Inferior parietal cortex (tissue), 1 donor: Measurements from ENCODE around the gene ZFAND3.
"Not testable (repeated sequence)": the region's sequence is repeated elsewhere in the genome, so short reads cannot be mapped to it uniquely, and the experiment has no call there.

Experiments
- DNase-seq: peaks from one replicate; pipeline ENCODE4 v3.0.0-alpha.2; 2016; ENCODE audit errors: extremely low spot score

The ZFAND3 gene

GRCh38 chr6:38049861-38050397 is 230.4 kb downstream of the ZFAND3 start:
- DNase-seq: not testable (repeated sequence)

DNA sequence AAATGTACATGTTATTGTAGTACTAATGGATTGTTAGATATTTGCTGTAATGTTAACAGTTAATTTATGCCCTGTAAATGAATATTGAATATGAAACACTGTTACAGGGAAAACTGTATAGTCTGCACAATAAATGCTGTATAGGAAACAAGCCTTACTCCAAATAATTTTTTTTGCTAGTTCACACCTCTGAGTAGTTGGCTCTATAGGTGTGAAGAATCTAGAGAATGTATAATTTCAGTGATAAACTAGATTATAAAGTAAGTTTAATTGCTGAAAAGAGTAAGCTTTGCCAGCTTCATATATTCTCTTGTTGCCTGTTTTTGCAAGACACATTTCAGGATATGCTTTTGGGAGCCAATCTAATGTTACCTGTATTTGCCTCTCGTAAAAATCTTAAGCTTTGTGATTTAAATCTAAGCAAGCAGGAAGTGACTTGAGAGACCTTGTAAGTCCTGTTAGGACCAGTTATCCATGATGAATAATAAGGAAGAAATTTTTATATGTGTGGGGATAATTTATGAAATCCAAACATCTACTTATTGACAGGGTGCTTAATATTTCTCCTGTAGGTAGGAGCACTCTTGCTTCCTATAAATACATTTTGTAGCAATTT is 232.4 kb downstream of the ZFAND3 start:
- no peak for DNase-seq

DNA sequence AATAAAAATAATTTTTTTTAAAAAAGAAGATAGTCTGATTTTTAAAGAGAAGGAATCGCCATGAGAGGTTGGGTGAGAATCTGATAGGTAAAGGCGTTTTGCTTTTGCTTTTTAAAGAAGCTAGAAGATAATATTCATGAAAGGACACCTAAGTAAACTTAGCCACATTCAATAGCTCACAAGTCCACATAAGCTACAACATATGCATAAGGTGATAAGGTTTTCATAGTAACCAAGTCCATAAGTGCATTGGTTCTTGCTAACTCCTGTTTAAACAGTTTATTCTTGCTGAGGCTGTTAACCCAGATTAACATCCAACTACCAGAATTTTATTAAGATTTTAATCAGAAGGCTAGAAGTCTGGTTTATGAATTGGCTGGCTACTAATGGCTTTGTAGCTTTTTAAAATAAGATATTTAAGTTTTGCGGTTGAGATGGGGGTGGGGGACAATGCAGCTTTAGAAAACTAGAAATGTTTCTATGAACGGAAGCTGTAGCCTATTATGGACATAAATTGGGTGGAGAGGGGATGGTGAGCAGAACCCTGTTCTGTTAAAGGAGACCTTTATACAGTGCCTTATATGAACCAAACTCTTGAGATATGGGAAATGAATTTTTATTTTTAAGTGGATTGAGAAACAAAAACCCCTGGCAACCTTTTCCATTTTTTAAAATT is 235.1 kb downstream of the ZFAND3 start:
- DNase-seq: no peak

- no peak for DNase-seq
Measured at GRCh38 chr6:38055203-38055589, 235.7 kb downstream of the ZFAND3 start.

GRCh38 chr6:38056361-38056760 is 236.8 kb downstream of the ZFAND3 start:
- no peak for DNase-seq

- no peak for DNase-seq
Measured at GRCh38 chr6:38057994-38058393, 238.5 kb downstream of the ZFAND3 start.

- DNase-seq: no peak
Measured at GRCh38 chr6:38062066-38062465, 242.5 kb downstream of the ZFAND3 start.

DNA sequence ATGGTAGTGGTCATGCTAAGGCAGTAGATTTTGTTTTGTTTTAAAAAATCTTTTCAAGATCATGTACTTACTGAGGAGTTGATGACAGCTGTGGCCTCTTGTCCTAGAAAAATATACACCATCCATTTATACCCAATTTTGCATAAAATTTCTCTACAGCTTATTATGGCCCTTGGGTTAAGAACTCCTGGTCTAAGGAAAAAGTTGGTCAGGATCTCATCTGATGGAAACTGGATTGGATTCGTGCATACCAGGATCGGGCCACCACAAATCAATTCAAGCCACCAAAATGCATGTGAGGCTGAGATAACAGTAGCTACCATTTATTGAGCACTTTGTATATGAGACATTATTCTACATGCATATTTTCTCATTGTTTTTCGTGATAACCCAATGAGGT is 244.4 kb downstream of the ZFAND3 start:
- no peak for DNase-seq

DNA sequence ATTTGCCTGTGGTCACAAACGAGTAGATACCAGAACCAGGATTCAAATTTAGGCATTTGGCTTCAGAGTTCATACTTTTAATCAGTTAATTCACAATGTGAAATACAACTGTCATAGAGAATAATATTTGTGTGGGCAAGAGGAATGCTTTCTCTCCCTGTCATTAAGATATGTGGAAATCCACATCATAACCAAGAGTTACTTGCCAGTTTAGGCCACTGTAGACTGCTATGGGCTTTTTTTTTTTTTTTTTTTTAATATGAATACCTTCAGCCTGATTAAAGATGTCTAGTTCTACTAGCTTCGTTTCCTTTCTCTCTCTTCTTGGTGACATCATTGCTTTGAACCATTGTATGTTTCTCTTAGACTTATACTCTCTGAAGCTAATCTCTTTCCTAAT is 244.9 kb downstream of the ZFAND3 start:
- DNase-seq: no peak

DNA sequence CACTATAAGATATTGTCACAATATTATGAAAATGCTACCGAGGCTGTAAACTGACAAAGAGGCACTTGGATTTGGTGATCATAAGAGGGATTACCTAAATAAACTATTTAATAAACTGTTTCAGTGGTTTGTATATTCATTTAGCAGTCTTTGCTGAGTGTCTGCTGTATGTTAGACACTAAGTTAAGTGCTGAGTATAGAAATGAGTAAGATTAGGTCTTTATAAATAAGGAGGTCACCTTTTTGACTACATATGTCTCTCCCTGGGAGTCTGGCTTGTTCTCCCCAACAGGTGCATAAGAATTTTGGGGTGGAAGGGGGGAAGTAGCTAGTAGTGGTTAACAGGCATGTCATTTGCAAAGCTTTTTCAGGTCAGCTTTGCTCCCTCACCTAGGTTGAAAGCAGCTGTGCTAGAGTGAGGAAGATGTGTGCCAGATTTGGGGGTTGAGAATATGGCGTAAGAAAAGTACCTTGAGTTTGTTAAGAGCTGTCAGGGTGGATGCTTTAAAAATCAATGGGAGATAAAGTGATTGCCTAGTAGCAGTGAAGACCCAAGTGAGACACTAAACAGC is 246.3 kb downstream of the ZFAND3 start:
- no peak for DNase-seq

DNA sequence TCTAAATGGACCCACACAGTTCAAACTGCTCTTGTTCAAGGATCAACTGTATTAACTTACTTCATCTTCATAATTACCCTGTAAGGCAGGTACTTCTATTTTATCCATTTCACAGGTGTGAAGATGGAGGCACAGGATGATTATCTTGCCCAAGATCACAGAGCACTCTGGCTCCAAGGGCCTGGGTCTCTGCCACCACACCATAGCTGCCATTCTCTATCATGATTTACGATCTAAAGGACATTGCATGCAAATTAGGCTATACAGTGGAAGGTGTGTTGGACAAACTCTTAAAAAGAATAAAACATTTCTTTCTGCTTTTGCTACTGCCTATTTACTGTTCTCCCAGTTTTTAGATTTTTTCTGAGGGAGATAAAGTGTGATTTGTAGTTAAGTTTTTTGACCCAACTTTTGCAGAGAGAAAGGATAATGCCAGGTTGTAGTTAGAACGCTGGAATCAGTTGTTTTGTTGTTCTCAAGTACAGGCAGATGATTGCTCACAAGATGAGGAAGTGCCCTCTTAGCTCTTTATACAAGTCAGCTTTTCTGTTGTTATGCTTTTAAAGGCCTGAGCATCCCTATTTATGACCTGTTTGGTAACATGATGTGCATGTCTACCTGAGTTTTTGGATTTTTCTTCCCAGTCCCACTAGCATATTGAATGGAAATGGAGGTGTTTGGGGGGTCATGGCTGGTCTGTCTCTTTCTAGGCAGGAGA is 247.9 kb downstream of the ZFAND3 start:
- DNase-seq: no peak

- no peak for DNase-seq
Measured at GRCh38 chr6:38068854-38069590, 249.5 kb downstream of the ZFAND3 start.

- no peak for DNase-seq
Measured at GRCh38 chr6:38077488-38078030, 258.0 kb downstream of the ZFAND3 start.

- no peak for DNase-seq
Measured at GRCh38 chr6:38078671-38079070, 259.1 kb downstream of the ZFAND3 start.

- no peak for DNase-seq
Measured at GRCh38 chr6:38079107-38079506, 259.6 kb downstream of the ZFAND3 start.

DNA sequence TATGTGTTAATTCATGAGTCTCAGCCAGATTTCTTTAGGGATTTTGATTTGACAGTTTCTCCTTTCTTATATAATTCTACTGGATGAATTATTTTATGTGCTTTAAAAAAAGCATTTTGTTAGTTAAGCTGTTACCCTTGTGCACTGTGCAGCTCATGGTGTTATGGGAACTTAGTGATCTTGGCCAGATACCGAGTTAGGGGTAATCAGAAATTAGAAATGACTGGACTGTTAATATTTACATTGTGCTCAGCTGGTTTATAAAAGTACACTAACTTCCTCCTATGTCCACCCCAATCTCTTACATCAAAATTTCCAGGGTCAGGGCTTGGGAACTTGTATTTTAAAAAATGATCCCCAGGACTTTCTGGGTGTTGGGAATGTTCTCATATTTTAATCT is 260.0 kb downstream of the ZFAND3 start:
- DNase-seq: no peak

DNA sequence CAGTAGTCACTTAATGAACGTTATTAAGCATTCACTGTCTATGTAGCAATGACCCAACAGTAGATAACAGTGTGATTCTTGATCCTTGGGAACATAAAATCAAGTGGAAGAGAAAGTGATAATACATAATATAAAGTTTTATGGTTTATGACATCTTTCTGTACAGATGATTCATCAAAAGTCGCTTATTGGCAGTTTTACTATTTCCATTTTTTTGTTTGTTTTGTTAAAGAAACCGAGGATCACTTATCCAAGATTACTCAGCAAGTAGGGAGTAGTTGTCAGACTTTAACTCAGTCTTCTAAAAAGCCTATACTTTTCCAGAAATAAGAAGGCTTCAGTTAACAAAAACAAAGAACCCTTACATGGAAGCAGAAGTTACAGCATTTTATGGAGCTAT is 260.8 kb downstream of the ZFAND3 start:
- DNase-seq: no peak

GRCh38 chr6:38080889-38081288 is 261.4 kb downstream of the ZFAND3 start:
- no peak for DNase-seq

- DNase-seq: no peak
Measured at GRCh38 chr6:38085031-38085430, 265.5 kb downstream of the ZFAND3 start.

DNA sequence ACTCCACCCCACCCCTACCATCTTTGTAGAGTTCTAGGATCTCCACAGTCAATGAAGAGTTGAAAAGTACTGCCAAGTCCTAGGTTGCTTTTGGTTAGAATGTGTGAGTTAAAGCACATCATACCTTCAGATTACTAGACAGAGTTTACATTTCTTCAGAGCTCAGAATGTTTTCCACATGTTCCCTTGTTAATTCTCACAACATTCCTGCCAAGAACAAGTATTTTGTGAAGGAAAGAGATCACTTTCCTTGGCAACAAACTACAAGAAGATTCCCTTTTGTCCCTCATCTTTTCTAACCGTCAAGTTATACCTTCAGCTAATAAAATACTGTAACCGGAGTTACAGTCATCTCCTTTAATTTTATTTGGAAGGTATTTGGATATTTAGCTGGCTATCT is 266.8 kb downstream of the ZFAND3 start:
- no peak for DNase-seq

- no peak for DNase-seq
Measured at GRCh38 chr6:38088010-38088409, 268.5 kb downstream of the ZFAND3 start.

DNA sequence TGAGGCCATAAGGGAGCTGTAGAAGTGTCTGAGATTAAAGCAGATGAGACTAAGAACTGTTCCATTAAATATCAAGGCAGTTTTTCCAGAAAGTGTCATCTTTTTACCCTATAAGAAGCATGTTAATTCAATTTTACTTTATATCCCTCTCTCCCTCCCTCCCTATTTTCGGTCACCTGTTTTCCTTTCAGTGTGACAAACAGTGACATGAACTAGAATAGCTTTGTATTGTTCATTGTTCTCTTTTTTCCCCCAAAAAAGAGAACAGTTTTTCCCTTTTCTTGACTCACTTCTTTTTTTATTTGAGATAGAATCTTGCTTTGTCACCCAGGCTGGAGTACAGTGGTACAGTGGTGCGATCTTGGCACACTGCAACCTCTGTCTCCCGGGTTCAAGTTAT is 269.3 kb downstream of the ZFAND3 start:
- no peak for DNase-seq
